Thyroid gland (tissue), 4 donors: Measurements from ENCODE around the gene UHRF2.

Source experiments
- CTCF ChIP-seq, 6 experiments: fragments of 200-600 bp in 3 of 6; fragments of 450-650 bp in 3 of 6; sonication (generic) in 3 of 6; IDR thresholded peaks; one replicate each; pipeline ENCODE4 v1.5.1; 2016 to 2019; ENCODE audit warnings: antibody characterized with exemption in 6 of 6, mild to moderate bottlenecking in 2 of 6, inconsistent platforms in 1 of 6, moderate library complexity in 1 of 6
- POLR2A ChIP-seq, 2 donors: fragments of 450-650 bp; IDR thresholded peaks; one replicate each; pipeline ENCODE4 v1.6.1; 2017; ENCODE audit warnings: antibody characterized with exemption in 2 of 2, mild to moderate bottlenecking in 2 of 2, moderate library complexity in 1 of 2

GRCh38 chr9:6410633-6411032, 2.4 kb upstream of the UHRF2 start:
- TF ChIP-seq CTCF (IDR thresholded peaks at IDR 0.05) (no peak), POLR2A (IDR thresholded peaks at IDR 0.05) (no peak)
